ENCODE data around the gene CCDC142.

GRCh38 chr2:74515271-74515980, 32.6 kb upstream of the CCDC142 start:
- TF ChIP-seq POLR2A (IDR thresholded peaks at IDR 0.05; ENCODE audit: low read length) (no peak), GATA1 (IDR thresholded peaks at IDR 0.05; ENCODE audit: low read depth, low read length) (no peak)
